Kidney (tissue), 14 donors: ENCODE measurements around the gene PRKD2. TPM values are rescaled to one million over a fixed set of nuclear protein-coding genes. Genes with fewer than 3 reads are reported as not detected.

Experiments
- DNase-seq, 5 donors: peaks; one replicate each; pipeline ENCODE4 v3.0.0-alpha.2; 2013 to 2020
- FAIRE-seq: peaks from 2 replicates; lab custom pipeline; 2012; peaks lifted over from hg19 to GRCh38; lab: Jason Lieb, UNC
- H3K27ac ChIP-seq, 2 donors: one replicate each; pipeline ENCODE4 v1.7.0; 2013; ENCODE audit warnings: low read depth in 2 of 2, low read length in 2 of 2, inconsistent platforms in 1 of 2
- H3K27me3 ChIP-seq: one replicate; pipeline ENCODE4 v1.7.1; 2013; ENCODE audit warnings: low read length, inconsistent platforms; ENCODE audit not compliant: control insufficient read depth, insufficient read depth
- H3K36me3 ChIP-seq, 3 donors: one replicate each; pipeline versions ENCODE4 v1.7.0 to v1.7.1; 2013; ENCODE audit warnings: low read length in 3 of 3, control low read depth in 1 of 3, inconsistent platforms in 1 of 3; ENCODE audit not compliant: insufficient read depth in 3 of 3, control insufficient read depth in 2 of 3
- H3K4me1 ChIP-seq, 3 donors: one replicate each; pipeline versions ENCODE4 v1.7.0 to v1.7.1; 2013; ENCODE audit warnings: low read length in 3 of 3, inconsistent platforms in 1 of 3, low read depth in 1 of 3; ENCODE audit not compliant: control insufficient read depth in 2 of 3, insufficient read depth in 2 of 3
- H3K4me3 ChIP-seq, 3 donors: one replicate each; pipeline versions ENCODE4 v1.7.0 to v1.8.1; 2013; ENCODE audit warnings: low read length in 3 of 3, control low read depth in 1 of 3, inconsistent platforms in 1 of 3
- H3K9ac ChIP-seq, 3 donors: one replicate each; pipeline versions ENCODE4 v1.7.0 to v1.7.1; 2013; ENCODE audit warnings: low read length in 3 of 3, control low read depth in 1 of 3, inconsistent platforms in 1 of 3
- H3K9me3 ChIP-seq, 3 donors: one replicate each; pipeline versions ENCODE4 v1.7.0 to v1.7.1; 2013; ENCODE audit warnings: low read length in 3 of 3, control low read depth in 1 of 3, inconsistent platforms in 1 of 3; ENCODE audit not compliant: control insufficient read depth in 2 of 3, insufficient read depth in 1 of 3
- intact Hi-C: fragments of 100-400 bp; cut with DNase I; formaldehyde crosslinking; loops from one replicate; pipeline ENCODE4 v1.11.1; 2022
- polyA plus RNA-seq: library from polyadenylated mRNA; stranded (reverse); fragments of 350-450 nt; fragmentation: Illumina TruSeq; extraction: RNeasy Lipid Tissue Mini Kit (QIAGEN cat#74804); gene quantifications from one replicate; pipeline ENCODE4 v1.2.3, GENCODE V29; 2014; ENCODE audit warnings: low read depth, low replicate concordance; ENCODE audit not compliant: insufficient read depth
- total RNA-seq: library from RNA; stranded (reverse); fragmentation: NEBNext Ultra II Directional; extraction: Animal tissue kit (Norgen Biotek cat#: 25700); gene quantifications from one replicate; pipeline ENCODE4 v1.2.1, GENCODE V29; 2021
- TF ChIP-seq, protein P1 (sequence below): IDR thresholded peaks from 3 replicates; pipeline ENCODE4 v1.5.1; 2012; ENCODE audit warnings: mild to moderate bottlenecking, moderate library complexity, borderline replicate concordance; ENCODE audit not compliant: insufficient read depth; ENCODE audit errors: extremely low read depth
- donor health status: control.
- donor health status: control.
- donor health status: control.
- donor health status: control.
- donor health status: control.
- donor health status: DM: yes; HTN: yes; CAD: no.
- donor health status: Normal renal cell carcinoma (clear cell type).

PRKD2 gene
- total and polyA plus RNA-seq, 2 donors from 2014 or later = 26.7 to 69.8 TPM

DNA sequence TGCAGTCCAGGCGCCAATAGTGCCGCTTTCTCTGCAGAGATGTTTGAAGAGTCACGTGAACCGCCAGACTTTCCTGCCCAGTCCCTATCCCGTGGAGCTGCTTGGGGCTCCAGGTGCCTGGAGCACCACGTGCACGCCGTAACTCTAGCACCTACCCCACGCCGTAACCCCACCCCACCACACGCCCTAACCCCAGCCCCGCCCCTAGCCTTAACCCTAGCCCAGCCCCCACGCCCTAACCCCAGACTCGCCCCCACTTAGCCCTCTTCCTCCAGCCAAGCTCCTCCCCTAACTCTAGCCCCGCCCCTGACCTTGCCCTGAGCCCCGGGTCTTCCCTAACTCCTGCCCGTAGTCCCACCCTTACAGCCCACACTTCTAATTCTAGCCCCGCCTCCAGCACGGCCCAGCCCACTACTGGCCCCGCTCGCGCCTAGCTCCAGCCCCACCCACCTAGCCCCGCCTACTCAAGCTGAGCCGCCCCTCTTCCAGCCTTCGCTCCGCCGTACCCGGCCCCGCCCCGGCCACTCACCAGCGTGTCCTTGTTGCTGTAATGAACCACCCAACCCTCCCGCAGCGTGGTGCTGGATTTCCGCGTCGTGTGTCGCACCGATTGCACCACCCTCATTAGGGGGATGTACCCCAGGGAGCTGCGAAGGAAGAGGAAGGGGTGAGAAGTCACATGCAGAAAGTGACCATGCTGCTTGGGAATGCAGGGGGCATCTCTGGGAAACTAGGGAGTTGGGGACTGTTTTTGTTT lies 19.5 kb downstream of the PRKD2 start:
- TF ChIP-seq, protein P1, sequence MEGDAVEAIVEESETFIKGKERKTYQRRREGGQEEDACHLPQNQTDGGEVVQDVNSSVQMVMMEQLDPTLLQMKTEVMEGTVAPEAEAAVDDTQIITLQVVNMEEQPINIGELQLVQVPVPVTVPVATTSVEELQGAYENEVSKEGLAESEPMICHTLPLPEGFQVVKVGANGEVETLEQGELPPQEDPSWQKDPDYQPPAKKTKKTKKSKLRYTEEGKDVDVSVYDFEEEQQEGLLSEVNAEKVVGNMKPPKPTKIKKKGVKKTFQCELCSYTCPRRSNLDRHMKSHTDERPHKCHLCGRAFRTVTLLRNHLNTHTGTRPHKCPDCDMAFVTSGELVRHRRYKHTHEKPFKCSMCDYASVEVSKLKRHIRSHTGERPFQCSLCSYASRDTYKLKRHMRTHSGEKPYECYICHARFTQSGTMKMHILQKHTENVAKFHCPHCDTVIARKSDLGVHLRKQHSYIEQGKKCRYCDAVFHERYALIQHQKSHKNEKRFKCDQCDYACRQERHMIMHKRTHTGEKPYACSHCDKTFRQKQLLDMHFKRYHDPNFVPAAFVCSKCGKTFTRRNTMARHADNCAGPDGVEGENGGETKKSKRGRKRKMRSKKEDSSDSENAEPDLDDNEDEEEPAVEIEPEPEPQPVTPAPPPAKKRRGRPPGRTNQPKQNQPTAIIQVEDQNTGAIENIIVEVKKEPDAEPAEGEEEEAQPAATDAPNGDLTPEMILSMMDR = no peak
- no peak for FAIRE-seq

DNA sequence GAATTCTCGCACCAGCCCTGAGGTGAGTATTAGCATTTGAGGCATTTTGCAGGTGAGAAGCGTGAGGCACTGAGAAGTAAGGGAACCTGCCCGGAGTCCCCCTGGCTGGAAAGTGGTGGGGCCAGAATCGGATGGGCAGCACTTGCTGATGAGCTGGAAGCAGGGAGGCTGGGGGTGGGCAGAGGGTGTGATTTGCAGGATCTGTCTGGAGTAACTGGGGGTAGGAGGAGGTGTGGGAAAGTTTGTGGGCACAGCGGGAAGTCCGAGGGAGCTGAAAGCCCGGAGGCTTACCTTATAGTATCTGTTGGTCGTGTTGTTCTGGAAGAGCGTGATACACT lies 20.1 kb downstream of the PRKD2 start:
- Histone ChIP-seq H3K9me3 (no peaks in the 10 kb centered on the region), H3K27me3 (no peaks in the 10 kb centered on the region), H3K27ac (no peak overlapping the region), H3K9ac (no peak overlapping the region), H3K4me1 (peaks cover 0 to 2% (median 0%) of the 10 kb centered on the region in 3 donors), H3K36me3 (peaks cover 13 to 45% (median 41%) of the 10 kb centered on the region in 3 donors), H3K4me3 (no peak overlapping the region)
- intact Hi-C loops = no loop called here
- FAIRE-seq (no peak), DNase-seq (peak in 1 of 5 donors; percentile 66)
- TF ChIP-seq, protein P1 = no peak

More for the DNA sequence above, 19.5 kb downstream of the PRKD2 start:
- Histone ChIP-seq H3K36me3 (peaks cover 13 to 43% (median 35%) of the 10 kb centered on the region in 3 donors), H3K27me3 (no peaks in the 10 kb centered on the region), H3K9me3 (no peaks in the 10 kb centered on the region), H3K4me3 (peak overlapping the region in 1 of 3 donors; percentile 41), H3K4me1 (peaks cover 0 to 2% (median 0%) of the 10 kb centered on the region in 3 donors), H3K27ac (no peak overlapping the region), H3K9ac (no peak overlapping the region)
- DNase-seq = peak; percentile 94 to 97 (median 95)
- intact Hi-C loops = no loop called here

GRCh38 chr19:46696052-46696451 lies 20.9 kb downstream of the PRKD2 start:
- Histone ChIP-seq H3K4me1 (peaks cover 0 to 2% (median 0%) of the 10 kb centered on the region in 3 donors), H3K27ac (no peak overlapping the region), H3K36me3 (peaks cover 16 to 52% (median 45%) of the 10 kb centered on the region in 3 donors), H3K9ac (no peak overlapping the region), H3K4me3 (no peak overlapping the region), H3K27me3 (no peaks in the 10 kb centered on the region), H3K9me3 (no peaks in the 10 kb centered on the region)
- DNase-seq = no peak
- no peak for FAIRE-seq
- TF ChIP-seq, protein P1 = no peak
- intact Hi-C loops = no loop called here
